H7 (cell line): ENCODE data around the gene POC1A. TPM values are rescaled to one million over a fixed set of nuclear protein-coding genes. Genes with fewer than 3 reads are reported as not detected.

ENCODE experiments used
- DNase-seq: peaks from one replicate; pipeline ENCODE4 v3.0.0; 2012
- H3K27me3 ChIP-seq: 2 replicates; pipeline ENCODE4 v1.6.0; 2011; ENCODE audit warnings: mild to moderate bottlenecking, low read length; ENCODE audit not compliant: control insufficient read depth, insufficient read depth
- H3K36me3 ChIP-seq: replicated peaks from 2 replicates; pipeline ENCODE4 v1.5.1; 2011; ENCODE audit warnings: low read length; ENCODE audit not compliant: control insufficient read depth, insufficient read depth
- H3K4me3 ChIP-seq: 2 replicates; pipeline ENCODE4 v1.5.1; 2011; ENCODE audit warnings: low read depth, mild to moderate bottlenecking, control low read depth, low read length, moderate library complexity; ENCODE audit not compliant: insufficient read depth
- total RNA-seq: library from RNA; depleted of rRNA; stranded (reverse); fragments of >200 nt; shearing (Covaris generic); gene quantifications from 2 replicates; pipeline ENCODE4 v1.2.3, GENCODE V29; 2014

POC1A gene
- total RNA-seq, 1 experiment from 2014 or later, result 25.1 TPM

DNA sequence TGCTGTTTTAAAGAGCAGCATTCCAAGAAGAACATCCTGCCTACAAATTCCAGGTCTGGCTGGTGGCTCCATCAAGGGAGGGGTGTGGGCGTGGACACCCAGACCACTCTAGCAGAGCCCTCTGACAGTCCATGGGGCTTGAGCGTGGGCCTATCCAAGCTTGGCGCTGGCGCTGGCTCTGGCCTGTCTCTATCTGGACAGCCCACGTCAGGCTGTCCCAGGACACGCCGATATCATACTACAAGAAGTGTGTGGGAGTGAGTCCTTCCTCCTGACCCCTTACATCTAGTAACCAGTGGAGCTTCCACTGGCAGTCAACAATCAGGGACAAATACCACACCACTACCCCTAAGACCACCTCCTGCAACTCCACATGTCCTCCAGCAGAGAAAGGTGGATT is 80.7 kb downstream of the POC1A start:
- Histone ChIP-seq H3K36me3 (peaks cover 10% of the 10 kb centered on the region), H3K27me3 (no peaks in the 10 kb centered on the region), H3K4me3 (no peak overlapping the region)
- DNase-seq, result no peak

DNA sequence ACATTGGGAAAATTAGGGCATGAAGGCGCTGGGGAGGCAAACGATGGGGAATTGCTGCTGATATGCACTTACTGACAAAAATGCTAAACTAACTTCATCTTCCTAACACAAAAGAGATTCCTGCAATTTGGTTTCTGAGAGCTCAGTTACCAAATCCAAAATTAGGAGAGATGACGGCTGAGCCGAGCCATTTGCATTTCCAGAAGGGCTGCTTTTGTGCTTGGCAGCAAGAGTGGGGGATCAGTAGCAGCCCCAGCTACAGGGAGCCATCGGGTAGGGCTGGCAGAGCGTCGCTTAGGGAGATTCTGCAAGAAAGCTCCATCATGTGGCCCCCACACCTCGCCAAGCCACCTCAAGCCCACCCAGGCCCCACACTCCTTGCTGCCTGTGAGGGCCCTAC is 81.8 kb downstream of the POC1A start:
- Histone ChIP-seq H3K27me3 (no peaks in the 10 kb centered on the region), H3K4me3 (no peak overlapping the region), H3K36me3 (peaks cover 10% of the 10 kb centered on the region)
- DNase-seq, result no peak

DNA sequence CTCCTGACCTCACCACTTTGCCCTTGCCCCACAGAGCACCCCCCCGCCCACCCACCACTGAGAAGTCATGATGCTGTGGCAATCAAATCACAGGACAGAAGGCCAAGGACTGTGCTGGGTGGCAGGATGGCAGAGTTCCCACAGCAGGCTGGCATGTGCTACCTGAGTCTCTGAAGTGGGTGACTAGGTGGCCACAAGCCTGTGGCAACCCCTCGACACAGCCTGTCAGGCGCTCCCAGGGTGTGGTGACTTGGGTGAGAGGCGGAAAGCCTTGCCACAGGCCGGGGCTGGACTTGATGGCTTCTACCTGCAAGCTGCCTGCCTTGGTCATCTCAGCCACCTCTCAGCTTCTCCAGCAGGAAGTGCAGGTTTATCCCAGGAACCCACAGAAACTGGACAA is 82.2 kb downstream of the POC1A start:
- H3K4me3 ChIP-seq, result no peak overlapping the region
- no peak for DNase-seq
- H3K36me3 ChIP-seq, result peaks cover 10% of the 10 kb centered on the region
- no peaks in the 10 kb centered on the region for H3K27me3 ChIP-seq

DNA sequence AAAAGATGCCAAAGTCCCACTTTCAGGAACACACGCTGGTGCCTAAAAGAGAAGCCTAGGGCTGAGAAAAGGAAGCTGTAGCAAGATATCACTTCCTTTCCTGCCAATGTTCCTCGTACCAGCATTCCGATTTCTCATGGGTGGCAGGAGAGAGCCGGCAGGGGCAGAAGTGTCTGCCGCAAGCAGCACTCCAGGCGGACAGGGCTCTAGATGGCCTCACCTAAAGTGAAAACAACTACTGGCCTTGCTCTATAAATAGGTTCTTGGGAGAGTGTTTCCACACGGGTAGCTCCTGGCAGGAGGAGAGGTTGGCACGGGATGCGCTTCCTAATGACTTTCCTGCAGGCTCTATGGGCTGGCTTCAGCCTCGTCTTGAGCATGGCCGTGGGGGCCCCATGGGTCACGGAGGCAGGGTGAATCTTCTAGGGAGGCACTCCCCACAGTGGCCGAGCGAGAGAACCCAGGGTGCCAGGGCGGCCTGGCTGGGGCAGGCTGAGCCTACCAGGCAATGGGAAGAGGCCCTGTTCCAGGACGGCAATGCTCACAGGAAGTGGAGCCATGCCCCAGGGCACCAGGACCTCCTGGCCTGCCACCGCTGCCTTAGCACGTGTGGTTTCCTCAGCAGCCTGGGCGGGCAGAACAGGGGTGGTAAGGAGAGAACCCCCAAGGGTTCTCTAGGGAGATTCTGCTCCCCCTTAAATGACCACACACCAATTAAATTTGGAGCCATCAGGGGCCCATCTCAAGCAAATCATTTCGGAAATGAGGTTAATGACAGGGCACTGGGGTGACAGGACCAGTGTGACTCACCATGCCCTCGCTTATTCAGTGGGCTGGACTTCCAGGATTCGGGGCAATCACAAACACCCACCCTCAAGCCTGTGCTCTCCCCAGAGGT is 83.2 kb downstream of the POC1A start:
- Histone ChIP-seq H3K36me3 (peaks cover 10% of the 10 kb centered on the region), H3K27me3 (no peaks in the 10 kb centered on the region), H3K4me3 (no peak overlapping the region)
- no peak for DNase-seq

DNA sequence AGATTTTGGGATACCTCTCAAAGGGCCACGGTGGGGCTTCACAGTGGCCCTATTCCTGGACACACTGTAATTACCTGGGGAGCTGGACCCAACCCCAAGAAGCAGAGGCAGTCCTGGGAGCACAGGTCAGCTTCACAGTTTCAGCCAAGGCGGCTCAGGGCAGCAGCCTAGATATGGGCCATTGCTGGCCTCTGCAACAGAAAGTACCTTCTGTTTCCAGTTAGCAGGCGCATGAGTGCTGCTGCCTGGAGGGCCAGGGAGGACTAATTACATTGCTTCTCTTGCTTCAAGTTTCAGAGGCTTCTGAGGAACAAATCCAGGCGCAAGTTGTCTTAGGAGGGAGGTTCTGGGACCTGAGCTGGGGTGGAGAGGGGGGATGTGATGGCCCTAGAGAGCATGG is 84.4 kb downstream of the POC1A start:
- no peaks in the 10 kb centered on the region for H3K27me3 ChIP-seq
- H3K36me3 ChIP-seq, result peaks cover 4% of the 10 kb centered on the region
- no peak overlapping the region for H3K4me3 ChIP-seq
- no peak for DNase-seq

DNA sequence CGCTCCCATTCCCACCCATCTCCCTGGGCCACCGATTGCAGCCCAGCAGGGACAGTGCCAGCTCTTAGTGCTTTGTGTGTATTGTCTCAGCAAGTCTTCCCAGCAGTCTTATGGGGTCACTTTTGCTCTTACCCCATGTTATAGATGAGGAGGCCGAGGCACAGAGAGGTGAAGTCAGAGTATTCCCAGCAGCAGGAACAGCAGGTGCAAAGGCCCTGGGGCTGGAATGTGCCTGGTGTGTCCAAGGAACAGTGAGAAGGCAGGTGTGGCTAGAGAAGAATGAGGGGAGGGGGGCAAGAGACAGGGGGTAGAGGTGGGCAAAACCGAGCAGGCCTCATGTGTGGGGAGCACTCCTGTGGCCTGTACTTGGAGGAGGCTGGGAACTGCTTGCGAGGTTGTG is 85.1 kb downstream of the POC1A start:
- no peak for DNase-seq
- no peaks in the 10 kb centered on the region; the same call in 1 of the 2 replicates for H3K36me3 ChIP-seq
- no peak overlapping the region for H3K4me3 ChIP-seq
- no peaks in the 10 kb centered on the region for H3K27me3 ChIP-seq

DNA sequence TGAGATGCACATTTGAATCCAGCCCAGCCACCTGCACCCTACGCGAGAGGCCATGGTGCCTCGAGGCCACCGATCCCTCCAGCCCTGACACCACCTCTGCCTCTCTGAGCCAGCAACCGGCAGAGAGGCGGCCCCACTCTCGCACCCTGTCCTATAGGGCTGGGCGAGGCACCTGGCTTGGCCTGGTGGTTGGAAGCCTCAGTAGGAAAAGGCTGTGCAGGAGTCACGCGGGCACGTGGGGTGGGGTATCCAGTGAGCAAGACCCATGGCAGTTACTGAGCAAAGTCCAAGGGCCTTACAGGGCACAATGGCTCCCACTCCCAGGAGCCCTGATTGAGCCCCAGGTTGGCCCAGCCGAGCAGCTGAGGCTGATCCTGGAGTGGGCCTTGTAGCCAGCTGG is 85.5 kb downstream of the POC1A start:
- Histone ChIP-seq H3K4me3 (no peak overlapping the region), H3K36me3 (no peaks in the 10 kb centered on the region; the same call in 1 of the 2 replicates), H3K27me3 (no peaks in the 10 kb centered on the region)
- no peak for DNase-seq

DNA sequence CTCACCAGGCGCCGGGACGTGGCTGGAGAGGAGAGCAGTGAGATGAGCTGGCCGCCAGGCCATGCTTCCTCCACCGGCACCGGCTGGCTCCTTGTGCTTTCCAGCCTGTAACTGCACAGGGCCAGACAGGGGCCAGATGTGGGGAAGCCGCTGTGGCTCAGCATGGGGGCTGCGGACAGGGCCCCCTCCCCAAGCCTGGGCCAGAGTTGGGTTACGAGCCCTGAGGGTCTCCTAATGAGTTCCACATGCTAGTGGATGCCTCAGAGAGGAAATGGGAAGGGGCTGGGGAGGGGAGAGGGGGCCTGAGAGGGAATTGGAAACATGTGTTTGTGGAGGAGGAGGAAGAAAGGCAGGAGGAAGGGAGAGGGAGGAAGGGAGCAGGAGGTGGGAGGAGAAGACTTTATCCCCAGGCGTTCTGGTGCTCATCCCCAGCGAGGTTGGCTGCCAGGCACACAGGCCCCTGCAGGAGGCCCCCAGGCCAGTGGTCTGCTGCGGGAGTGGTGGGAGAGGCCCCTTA is 86.1 kb downstream of the POC1A start:
- no peaks in the 10 kb centered on the region for H3K27me3 ChIP-seq
- H3K4me3 ChIP-seq, result no peak overlapping the region
- no peaks in the 10 kb centered on the region; the same call in 1 of the 2 replicates for H3K36me3 ChIP-seq
- peak; percentile 70 for DNase-seq

DNA sequence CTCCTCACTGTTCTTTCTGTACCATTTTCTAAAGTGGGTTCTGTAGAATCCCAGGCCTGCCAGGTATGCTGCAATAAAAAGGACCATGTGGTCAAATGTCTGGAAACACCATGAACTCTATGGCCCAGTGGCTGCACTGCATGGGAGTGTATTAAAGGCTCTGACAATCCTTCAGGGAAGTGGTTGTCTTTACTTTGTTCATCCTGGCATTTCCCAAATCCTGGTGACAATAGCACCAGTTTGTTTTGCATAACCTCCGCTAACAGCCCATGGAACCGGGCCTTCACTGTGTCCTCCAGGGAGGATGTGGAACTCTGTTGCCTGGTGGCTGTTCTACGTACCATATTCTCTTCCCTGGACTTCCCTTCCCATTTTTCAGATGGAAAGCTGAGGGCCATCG is 86.7 kb downstream of the POC1A start:
- Histone ChIP-seq H3K36me3 (no peaks in the 10 kb centered on the region; the same call in 1 of the 2 replicates), H3K27me3 (no peaks in the 10 kb centered on the region)

DNA sequence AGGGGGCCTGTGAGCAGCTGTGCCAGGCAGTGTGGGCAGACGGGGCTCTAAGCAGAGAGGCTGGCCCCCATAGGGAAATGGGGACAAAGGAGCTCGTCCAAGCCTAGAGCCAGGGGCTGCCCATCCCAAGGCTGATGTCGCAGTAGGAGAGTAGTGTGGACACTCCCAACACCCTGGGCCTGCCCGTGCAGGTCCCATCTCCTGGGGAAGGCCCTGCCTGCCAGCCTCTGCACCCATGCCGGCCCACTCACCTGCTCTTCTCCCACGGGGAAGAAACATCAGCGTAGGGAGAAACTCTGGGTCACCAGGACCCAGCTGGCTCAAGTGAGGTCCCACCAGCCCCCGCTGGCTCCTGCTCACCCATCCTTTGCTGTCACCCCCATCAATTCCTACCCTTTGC is 87.2 kb downstream of the POC1A start:
- H3K36me3 ChIP-seq, result no peaks in the 10 kb centered on the region
- H3K27me3 ChIP-seq, result no peaks in the 10 kb centered on the region
- no peak overlapping the region for H3K4me3 ChIP-seq
- DNase-seq, result no peak

More for the DNA sequence above, 86.7 kb downstream of the POC1A start:
- no peak for DNase-seq
- no peak overlapping the region for H3K4me3 ChIP-seq

DNA sequence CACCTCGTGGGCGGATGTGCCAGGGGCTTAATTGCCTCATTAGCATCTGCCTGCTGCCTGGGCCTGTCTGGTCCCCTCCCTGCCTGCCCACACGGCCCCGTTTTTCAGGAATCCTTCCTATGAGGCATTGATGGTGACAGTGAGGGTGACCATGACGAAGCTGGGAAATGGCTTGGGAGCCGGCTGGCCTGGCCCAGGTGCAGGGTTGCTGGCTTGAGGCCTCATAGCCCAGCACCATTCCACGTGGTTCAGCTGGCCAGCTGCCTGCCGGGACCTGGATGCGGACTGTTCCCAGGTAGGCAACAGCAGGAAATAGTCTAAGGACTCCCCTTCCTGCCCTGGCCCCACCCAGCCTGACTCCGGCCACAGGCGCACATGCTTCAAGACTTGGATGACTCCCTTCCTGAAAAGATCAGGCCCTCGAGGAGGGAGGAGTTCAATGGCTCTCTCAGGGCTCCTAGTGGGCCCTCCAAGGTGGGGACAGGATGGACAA is 88.9 kb downstream of the POC1A start:
- Histone ChIP-seq H3K4me3 (no peak overlapping the region), H3K36me3 (no peaks in the 10 kb centered on the region), H3K27me3 (no peaks in the 10 kb centered on the region)
- DNase-seq, result no peak

DNA sequence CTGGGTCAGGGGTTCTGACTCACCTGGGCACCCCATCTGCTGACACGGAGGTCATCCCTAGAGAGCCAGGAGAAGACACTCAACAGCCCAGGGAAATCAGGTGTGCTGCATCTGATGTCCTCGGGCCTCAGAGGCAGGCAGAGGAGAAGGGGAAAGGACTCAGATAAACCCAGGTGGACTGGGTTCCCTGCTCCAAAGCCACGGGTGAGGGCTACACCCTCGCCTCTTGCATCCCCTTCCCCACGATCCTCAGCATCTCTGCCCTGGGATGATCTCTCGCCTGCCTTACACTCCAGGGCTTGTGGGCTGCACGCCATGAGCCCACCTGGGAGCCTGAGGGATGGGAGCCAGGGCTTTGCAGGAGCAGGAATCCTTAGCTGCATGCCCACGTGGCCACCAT is 89.7 kb downstream of the POC1A start:
- Histone ChIP-seq H3K4me3 (no peak overlapping the region), H3K36me3 (no peaks in the 10 kb centered on the region), H3K27me3 (no peaks in the 10 kb centered on the region)
- no peak for DNase-seq

DNA sequence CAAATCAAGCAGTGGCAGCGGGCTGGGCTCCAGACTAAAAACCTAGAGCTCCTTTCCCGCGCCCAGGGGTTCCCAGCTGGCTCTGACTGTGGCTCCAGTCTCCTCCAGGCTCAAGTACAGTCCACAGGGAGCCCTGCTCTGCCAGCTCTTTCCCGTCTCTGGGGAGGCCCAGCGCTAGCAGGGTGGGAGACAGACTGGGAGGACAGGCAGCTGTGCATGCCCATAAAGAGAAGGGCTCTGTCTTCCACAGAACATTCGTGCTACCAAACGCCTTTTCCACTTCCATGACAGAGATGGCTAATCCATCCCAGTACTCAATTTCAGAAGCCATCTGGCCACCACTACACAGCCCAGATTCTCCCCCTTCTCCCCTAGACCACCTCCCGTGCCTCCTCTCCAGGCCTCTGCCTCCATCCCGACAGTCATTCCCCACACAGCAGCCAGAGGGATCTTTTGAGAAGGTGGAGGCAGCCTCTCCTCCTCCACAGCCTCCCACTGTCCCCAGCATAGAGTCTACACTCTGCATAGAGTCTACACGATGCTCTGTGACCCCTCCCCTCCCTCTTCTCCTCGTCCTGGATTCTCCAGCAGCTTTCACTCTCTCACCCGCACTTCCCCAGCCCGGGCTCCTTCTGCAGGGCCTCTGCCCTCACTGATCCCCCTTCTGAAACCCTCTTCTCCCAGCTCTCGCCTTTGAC is 91.0 kb downstream of the POC1A start:
- H3K27me3 ChIP-seq, result peaks cover 3% of the 10 kb centered on the region
- no peak for DNase-seq
- H3K36me3 ChIP-seq, result no peaks in the 10 kb centered on the region
- H3K4me3 ChIP-seq, result no peak overlapping the region

DNA sequence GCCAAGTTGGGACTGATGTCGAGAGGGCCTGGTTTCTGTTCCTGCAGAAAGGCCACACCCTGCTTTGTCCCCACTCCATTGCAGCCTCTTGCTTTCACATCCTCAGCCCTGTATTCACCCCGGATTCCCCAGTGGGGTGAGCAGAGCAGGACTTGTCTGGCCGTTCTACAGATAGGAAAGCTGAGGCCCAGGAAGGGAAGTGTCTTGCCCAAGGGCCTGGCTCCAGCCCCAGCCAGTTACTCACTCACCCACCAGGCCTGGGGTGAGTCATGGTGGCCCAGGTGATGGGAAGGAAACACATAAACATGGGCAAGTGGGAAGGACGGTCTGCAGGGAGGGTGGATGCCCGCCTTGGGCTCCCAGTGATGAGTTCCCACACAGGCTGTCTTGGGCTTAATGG is 91.7 kb downstream of the POC1A start:
- Histone ChIP-seq H3K4me3 (no peak overlapping the region), H3K36me3 (no peaks in the 10 kb centered on the region), H3K27me3 (peaks cover 7% of the 10 kb centered on the region)
- DNase-seq, result no peak
